Measurements from ENCODE around the gene RPL36A.

The RPL36A gene

GRCh38 chrX:101393530-101394305, 2.9 kb downstream of the RPL36A start:
- TF ChIP-seq, protein P1, sequence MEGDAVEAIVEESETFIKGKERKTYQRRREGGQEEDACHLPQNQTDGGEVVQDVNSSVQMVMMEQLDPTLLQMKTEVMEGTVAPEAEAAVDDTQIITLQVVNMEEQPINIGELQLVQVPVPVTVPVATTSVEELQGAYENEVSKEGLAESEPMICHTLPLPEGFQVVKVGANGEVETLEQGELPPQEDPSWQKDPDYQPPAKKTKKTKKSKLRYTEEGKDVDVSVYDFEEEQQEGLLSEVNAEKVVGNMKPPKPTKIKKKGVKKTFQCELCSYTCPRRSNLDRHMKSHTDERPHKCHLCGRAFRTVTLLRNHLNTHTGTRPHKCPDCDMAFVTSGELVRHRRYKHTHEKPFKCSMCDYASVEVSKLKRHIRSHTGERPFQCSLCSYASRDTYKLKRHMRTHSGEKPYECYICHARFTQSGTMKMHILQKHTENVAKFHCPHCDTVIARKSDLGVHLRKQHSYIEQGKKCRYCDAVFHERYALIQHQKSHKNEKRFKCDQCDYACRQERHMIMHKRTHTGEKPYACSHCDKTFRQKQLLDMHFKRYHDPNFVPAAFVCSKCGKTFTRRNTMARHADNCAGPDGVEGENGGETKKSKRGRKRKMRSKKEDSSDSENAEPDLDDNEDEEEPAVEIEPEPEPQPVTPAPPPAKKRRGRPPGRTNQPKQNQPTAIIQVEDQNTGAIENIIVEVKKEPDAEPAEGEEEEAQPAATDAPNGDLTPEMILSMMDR (IDR thresholded peaks at IDR 0.05) = no peak
- H3K9me3 Mint-ChIP-seq = peaks cover 32% of the 10 kb centered on the region
- no peaks in the 10 kb centered on the region for H3K27me3 Mint-ChIP-seq (ENCODE audit: low read depth, poor library complexity)
- H3K27ac Mint-ChIP-seq = peak overlapping the region; percentile 90
- no peak overlapping the region for H3K4me3 Mint-ChIP-seq
- no peak for DNase-seq
- H3K36me3 Mint-ChIP-seq (ENCODE audit: low read depth) = peaks cover 22% of the 10 kb centered on the region
- H3K4me1 Mint-ChIP-seq = peaks cover 23% of the 10 kb centered on the region

DNA sequence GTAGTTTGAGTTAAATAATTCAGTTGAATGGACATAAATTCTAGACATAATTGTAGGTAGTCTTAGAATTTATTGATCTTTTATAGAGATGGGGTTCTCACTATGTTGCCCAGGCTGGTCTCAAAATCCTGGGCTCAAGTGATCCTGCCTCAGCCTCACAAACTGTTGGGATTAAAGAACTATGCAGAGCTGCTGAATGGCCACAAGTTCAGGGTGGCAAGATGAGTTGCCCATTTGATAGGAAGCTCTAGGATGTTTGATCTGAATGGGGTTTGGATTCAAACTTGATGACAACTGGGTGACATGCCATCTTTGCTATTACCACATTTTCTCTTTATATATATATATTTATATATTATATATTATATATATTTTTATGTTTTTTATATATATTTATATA, 3.6 kb downstream of the RPL36A start:
- peaks cover 23% of the 10 kb centered on the region for H3K4me1 Mint-ChIP-seq
- TF ChIP-seq, protein P1 (IDR thresholded peaks at IDR 0.05) = no peak
- no peak overlapping the region for H3K4me3 Mint-ChIP-seq

DNA sequence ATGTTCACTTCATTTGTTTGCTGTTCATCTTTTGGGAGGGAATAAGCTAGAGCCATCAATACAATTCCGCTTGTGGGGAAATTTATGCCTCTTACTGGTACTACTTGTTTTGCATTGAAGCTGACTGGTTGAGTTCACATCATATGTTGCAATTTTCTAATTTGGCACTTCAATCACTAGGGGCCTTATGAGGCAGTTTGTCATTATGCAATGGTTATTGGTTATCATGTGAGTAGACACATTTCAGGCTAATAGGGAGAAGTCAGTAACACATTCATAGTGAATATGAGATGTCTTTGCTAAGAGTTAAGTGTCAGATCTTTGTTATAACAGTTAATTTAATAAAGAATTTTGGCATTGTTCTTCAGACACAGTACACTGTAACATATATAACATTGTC, 5.0 kb downstream of the RPL36A start:
- Mint-ChIP-seq H3K27ac (no peak overlapping the region), H3K9me3 (peaks cover 48% of the 10 kb centered on the region), H3K27me3 (ENCODE audit: low read depth, poor library complexity) (no peaks in the 10 kb centered on the region), H3K4me1 (peaks cover 23% of the 10 kb centered on the region), H3K4me3 (no peak overlapping the region), H3K36me3 (ENCODE audit: low read depth) (peaks cover 38% of the 10 kb centered on the region)
- TF ChIP-seq, protein P1 (IDR thresholded peaks at IDR 0.05) = no peak
- DNase-seq = no peak

More for the DNA sequence above, 3.6 kb downstream of the RPL36A start:
- Mint-ChIP-seq H3K27ac (peak overlapping the region; percentile 57), H3K36me3 (ENCODE audit: low read depth) (peaks cover 26% of the 10 kb centered on the region), H3K9me3 (peaks cover 36% of the 10 kb centered on the region), H3K27me3 (ENCODE audit: low read depth, poor library complexity) (no peaks in the 10 kb centered on the region)
- no peak for DNase-seq

- Mint-ChIP-seq H3K4me1 (peaks cover 12% of the 10 kb centered on the region), H3K27ac (no peak overlapping the region), H3K4me3 (no peak overlapping the region), H3K36me3 (ENCODE audit: low read depth) (peaks cover 40% of the 10 kb centered on the region), H3K9me3 (peaks cover 34% of the 10 kb centered on the region), H3K27me3 (ENCODE audit: low read depth, poor library complexity) (no peaks in the 10 kb centered on the region)
- DNase-seq = no peak
- TF ChIP-seq, protein P1 (IDR thresholded peaks at IDR 0.05) = no peak
Measured at GRCh38 chrX:101397779-101398178, 7.0 kb downstream of the RPL36A start.

DNA sequence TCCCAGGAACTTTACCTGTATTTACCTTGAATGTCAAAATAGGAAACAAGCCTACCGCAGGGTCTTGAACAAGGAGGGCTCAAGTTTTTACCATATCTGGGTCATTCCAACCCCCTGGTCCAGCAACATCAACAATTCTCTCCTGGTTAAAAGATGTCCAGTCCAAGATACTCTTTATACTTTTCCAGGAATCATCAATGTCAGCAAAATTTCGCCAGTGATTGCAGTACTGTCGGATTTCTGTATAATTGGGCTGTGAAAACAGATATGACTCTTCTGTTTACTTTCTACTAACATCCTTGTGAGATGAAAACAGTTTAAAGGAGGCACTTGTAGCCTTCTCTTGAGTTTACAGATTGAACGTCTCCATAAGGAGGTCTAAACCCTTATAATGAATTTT, 7.9 kb downstream of the RPL36A start:
- H3K4me1 Mint-ChIP-seq = peaks cover 3% of the 10 kb centered on the region
- no peak overlapping the region for H3K4me3 Mint-ChIP-seq
- H3K36me3 Mint-ChIP-seq (ENCODE audit: low read depth) = peaks cover 37% of the 10 kb centered on the region
- no peak overlapping the region for H3K27ac Mint-ChIP-seq
- no peaks in the 10 kb centered on the region for H3K27me3 Mint-ChIP-seq (ENCODE audit: low read depth, poor library complexity)
- no peak for DNase-seq
- TF ChIP-seq, protein P1 (IDR thresholded peaks at IDR 0.05) = no peak
- H3K9me3 Mint-ChIP-seq = peaks cover 28% of the 10 kb centered on the region

- Mint-ChIP-seq H3K4me3 (no peak overlapping the region), H3K9me3 (peaks cover 31% of the 10 kb centered on the region), H3K27me3 (ENCODE audit: low read depth, poor library complexity) (no peaks in the 10 kb centered on the region), H3K27ac (no peak overlapping the region), H3K4me1 (no peaks in the 10 kb centered on the region), H3K36me3 (ENCODE audit: low read depth) (peaks cover 41% of the 10 kb centered on the region)
- TF ChIP-seq, protein P1 (IDR thresholded peaks at IDR 0.05) = no peak
- DNase-seq = no peak
Measured at GRCh38 chrX:101399825-101400224, 9.0 kb downstream of the RPL36A start.
